ENCODE data around the gene GJA1. TPM values are rescaled to one million over a fixed set of nuclear protein-coding genes. Genes with fewer than 3 reads are reported as not detected.
A peak's percentile ranks its signal among the peaks of the same experiment; 100 is the strongest.

The GJA1 gene
- total RNA-seq, 1 donor from 2014 or later: 286 TPM

GRCh38 chr6:121434037-121434770 is 1.2 kb upstream of the GJA1 start:
- no peaks in the 10 kb centered on the region for H3K27me3 Mint-ChIP-seq (ENCODE audit: unreplicated experiment)
- H3K9me3 Mint-ChIP-seq (ENCODE audit: unreplicated experiment): no peaks in the 10 kb centered on the region
- H3K4me1 Mint-ChIP-seq (ENCODE audit: unreplicated experiment): peaks cover 36% of the 10 kb centered on the region
- no peak for DNase-seq (ENCODE audit: extremely low spot score, unreplicated experiment)
- H3K27ac Mint-ChIP-seq (ENCODE audit: unreplicated experiment): peak overlapping the region; percentile 43
- peaks cover 5% of the 10 kb centered on the region for H3K36me3 Mint-ChIP-seq (ENCODE audit: unreplicated experiment)
- no peak overlapping the region for H3K4me3 Mint-ChIP-seq (ENCODE audit: unreplicated experiment)
- TF ChIP-seq CTCF (IDR thresholded peaks at IDR 0.05): no peak

DNA sequence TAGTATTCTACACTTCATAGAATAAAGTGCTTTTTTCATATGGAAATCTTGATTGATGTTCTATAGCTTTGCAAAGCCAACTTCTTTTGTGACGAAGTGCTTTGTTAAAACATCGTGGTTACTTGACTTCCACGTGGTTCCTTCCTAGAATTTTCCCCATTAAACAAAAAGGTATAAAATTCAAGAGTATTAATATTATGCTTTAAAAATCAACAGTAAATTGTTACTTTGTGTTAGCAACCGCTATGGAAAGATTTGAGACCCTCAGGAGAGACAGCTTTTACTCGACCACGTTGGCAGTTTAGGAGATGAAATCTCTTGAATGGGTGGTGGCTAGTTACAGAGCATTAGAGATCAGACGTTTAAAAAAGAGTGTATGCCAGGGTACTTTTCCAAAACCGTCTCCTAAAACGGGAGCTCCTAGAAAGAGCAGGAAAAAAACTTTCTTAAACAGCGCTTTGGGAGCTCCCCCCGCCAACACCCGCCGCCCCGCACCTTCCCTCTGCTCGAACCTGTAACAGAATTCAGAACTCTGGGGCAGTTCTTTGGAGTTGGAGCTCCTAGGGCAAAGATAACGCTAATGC is 920 bp downstream of the GJA1 start:
- TF ChIP-seq CTCF (IDR thresholded peaks at IDR 0.05): no peak
- Mint-ChIP-seq H3K36me3 (ENCODE audit: unreplicated experiment) (peaks cover 9% of the 10 kb centered on the region), H3K27me3 (ENCODE audit: unreplicated experiment) (no peaks in the 10 kb centered on the region), H3K9me3 (ENCODE audit: unreplicated experiment) (no peaks in the 10 kb centered on the region), H3K4me1 (ENCODE audit: unreplicated experiment) (peaks cover 45% of the 10 kb centered on the region), H3K27ac (ENCODE audit: unreplicated experiment) (peak overlapping the region; percentile 95), H3K4me3 (ENCODE audit: unreplicated experiment) (peak overlapping the region; percentile 89)
- DNase-seq (ENCODE audit: extremely low spot score, unreplicated experiment): no peak

- Mint-ChIP-seq H3K4me3 (ENCODE audit: unreplicated experiment) (peak overlapping the region; percentile 89), H3K9me3 (ENCODE audit: unreplicated experiment) (no peaks in the 10 kb centered on the region), H3K27me3 (ENCODE audit: unreplicated experiment) (no peaks in the 10 kb centered on the region), H3K4me1 (ENCODE audit: unreplicated experiment) (peaks cover 53% of the 10 kb centered on the region), H3K27ac (ENCODE audit: unreplicated experiment) (peak overlapping the region; percentile 95), H3K36me3 (ENCODE audit: unreplicated experiment) (peaks cover 13% of the 10 kb centered on the region)
- no peak for DNase-seq (ENCODE audit: extremely low spot score, unreplicated experiment)
- TF ChIP-seq CTCF (IDR thresholded peaks at IDR 0.05): no peak
These were observed 1.8 kb downstream of the GJA1 start for GRCh38 chr6:121436960-121437850.

DNA sequence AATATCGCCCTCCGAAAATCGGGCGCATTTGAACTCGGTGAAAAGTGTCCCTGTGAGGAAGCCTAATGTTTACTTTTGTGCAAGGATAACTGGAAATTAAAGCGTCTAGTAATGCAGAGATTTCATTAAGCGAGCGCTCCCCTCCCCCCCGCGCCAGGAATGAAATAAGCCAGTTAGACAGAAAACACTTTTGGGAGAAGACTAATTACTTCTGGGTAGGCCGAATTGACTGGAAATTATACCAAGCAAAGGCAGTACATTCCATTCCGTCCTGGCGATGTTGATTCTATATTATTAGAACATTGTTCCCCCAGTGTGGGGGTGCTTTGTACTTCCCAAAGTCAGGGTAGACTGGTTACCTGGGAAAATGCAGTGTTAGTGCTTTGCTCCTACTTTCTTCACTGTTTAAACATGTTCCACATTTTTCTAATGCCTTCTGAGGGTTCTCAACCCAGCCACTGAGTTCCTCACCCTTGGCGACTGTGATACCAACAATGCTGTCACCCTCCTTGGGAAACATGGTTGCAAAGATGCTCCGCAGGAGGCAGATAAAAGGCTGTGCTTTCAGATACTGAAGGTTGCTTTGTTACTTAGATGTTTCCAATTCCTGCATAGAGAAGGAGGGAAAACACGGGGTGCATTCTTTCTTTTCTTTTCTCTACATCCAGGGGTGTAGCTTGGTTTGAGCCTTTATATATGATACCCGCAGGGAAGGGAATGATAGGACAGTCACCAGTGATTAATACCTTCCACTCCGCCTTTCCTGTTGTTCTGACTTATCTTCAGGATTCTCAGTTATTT is 2.6 kb downstream of the GJA1 start:
- no peak for DNase-seq (ENCODE audit: extremely low spot score, unreplicated experiment)
- Mint-ChIP-seq H3K4me1 (ENCODE audit: unreplicated experiment) (peaks cover 55% of the 10 kb centered on the region), H3K27me3 (ENCODE audit: unreplicated experiment) (no peaks in the 10 kb centered on the region), H3K27ac (ENCODE audit: unreplicated experiment) (peak overlapping the region; percentile 95), H3K9me3 (ENCODE audit: unreplicated experiment) (no peaks in the 10 kb centered on the region), H3K36me3 (ENCODE audit: unreplicated experiment) (peaks cover 13% of the 10 kb centered on the region), H3K4me3 (ENCODE audit: unreplicated experiment) (peak overlapping the region; percentile 89)
- no peak for TF ChIP-seq CTCF (IDR thresholded peaks at IDR 0.05)
